Fibroblast of the conjunctiva (primary cell): ENCODE results near the gene PRPS1.
A peak's percentile ranks its signal among the peaks of the same experiment; 100 is the strongest.
"Not testable (repeated sequence)": the region's sequence is repeated elsewhere in the genome, so short reads cannot be mapped to it uniquely, and the experiment has no call there.

Source experiments
- DNase-seq: peaks from one replicate; pipeline ENCODE4 v3.0.0-alpha.2; 2010; ENCODE audit warnings: low read depth

Gene PRPS1

DNA sequence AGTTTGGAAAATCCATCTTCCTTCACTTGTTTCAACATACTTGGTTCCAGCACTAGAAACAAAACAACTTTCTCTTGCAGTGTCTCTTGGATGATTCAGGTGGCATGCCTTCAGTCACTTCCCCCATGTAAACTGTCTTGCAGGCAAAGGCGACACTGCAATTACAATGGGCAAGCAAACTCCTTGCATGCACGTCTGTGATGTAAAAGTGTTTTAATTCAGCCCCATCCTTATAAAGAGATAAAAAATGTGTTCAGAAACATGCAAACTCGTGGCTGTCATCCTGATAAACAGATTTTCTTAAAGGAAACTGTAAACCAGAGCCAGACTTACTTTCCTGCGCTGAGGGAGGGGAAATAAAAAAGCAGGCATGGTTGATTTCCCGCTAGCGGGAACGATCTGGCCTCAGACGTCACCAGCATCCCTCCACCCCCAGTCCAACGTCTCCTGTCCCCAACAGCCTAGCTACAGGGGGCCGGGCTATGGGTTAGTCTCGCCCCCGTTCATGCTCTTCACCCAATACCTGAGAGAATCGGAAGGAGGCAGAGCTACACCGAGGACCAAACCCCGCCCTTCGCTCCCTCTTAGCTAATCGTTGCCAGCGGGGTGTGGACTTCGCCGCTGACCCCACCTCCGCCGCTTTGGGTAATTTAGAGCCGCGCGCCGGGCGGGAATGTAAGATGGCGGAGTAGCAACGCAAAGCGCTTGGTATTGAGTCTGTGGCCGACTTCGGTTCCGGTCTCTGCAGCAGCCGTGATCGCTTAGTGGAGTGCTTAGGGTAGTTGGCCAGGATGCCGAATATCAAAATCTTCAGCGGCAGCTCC, at the start of gene PRPS1:
TSS of gene PRPS1 (plus strand) at position 673 of the 824 bp plus-strand sequence. CDS start at position 792, 119 bp downstream.
- peak; percentile 89 for DNase-seq

DNA sequence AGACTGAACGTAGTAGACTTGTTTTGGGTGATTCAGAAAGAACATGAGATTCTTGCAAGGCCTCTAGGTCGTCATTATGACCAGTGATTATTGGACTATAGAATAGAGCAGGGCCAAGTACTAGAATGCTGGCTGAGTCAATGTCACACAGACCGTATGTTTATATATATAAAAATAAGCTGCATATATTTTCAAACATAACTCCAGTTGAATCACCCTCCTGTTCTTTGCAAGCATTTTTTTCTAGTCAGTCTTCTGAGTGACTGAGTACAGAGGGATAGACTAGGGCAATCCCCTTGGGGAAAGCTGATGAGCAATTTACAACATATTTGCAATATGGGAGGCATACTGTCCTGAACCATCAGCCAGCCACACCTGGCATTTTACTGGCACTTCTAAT, 48.4 kb upstream of the PRPS1 start:
- DNase-seq, result no peak

DNA sequence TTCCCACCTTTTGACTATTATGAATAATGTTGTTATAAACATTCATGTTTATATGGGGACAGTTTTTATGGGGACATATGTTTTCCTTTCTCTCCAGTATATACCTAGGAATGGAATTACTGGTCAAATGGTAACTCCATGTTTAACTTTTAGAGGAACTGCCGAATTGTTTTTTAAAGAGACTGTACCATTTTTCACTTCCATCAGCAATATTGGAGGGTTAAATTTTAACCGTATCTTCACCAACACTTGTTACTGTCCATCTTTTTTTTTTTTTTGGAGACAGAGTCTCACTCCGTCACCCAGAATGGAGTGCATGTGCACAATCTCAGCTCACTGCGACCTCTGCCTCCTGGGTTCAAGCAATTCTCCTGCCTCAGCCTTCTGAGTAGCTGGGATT, 46.4 kb upstream of the PRPS1 start:
- DNase-seq, result no peak

DNA sequence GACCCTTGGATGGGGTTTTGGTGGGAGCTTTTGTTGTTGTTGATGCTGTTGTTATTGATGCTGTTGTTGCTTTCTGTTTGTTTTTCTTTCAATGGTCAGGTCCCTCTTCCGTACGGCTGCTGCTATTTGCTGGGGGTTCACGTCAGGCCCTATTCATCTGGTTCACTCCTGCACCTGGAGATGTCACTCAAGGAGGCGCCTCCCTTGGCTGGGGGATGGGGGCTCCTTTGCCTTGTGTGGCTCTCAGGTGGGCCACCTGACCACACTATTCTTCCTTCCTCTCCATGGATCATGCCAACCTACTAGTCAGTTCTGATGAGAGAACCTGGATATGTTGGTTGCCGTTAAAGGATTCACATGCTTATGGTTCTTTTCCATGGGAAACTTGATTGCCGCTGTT, 39.1 kb upstream of the PRPS1 start:
- no peak for DNase-seq

DNA sequence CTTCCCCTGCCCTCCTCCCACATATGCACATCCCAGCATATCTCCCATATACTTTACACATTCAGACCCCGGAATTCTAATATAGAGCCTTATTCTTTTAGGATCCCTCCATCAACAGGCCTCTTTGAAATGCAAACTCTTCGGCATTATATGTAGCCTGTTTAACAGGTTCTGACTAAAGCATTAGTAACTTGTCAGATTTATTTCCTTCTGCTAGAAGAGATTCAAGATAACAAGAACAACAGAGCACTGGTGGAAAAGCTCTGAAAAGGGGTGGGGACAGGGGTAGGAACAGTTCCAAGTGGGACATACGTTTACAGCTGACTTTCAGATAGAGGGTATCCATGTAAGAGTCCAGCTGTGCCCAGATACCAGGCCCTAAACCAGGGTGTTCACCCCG, 31.7 kb upstream of the PRPS1 start:
- DNase-seq, result no peak

DNA sequence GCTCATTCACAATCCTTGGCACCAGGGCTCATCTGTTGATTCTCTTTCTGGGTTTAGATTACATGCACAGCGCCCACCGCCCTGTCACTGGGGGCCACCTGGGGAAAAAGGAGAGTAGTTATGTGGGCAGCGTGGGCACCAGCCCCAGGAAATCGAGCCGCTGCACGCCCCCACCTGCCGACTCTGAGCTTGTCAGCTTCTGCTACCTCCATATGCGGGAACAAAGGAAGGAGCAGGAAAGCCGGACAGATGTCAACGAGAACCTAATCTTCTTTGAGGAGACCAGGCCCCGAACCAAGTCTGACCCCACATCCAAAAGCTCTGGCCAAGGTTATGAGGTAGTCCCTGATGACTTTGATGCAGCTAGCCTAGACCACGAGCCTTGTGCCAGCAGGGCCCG, 31.0 kb upstream of the PRPS1 start:
- no peak for DNase-seq

DNA sequence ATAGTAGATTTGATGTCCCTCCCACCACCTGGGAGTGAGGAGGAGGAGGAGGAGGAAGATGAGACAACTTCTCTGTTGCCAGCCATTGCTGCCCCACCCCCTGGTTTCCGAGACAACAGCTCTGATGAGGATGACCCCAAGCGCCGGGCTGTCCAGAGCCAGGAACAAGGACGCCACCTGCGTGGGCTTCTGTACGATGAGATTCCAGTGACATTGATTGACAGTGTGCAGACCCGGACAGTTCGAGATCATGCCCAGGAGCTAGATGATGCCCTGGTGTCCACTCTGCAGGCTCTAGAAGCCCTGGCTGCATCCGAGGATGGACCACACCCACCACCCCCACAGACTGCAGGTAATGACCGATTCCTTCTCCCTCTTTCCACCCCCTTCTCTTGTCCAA, 30.5 kb upstream of the PRPS1 start:
- no peak for DNase-seq

DNA sequence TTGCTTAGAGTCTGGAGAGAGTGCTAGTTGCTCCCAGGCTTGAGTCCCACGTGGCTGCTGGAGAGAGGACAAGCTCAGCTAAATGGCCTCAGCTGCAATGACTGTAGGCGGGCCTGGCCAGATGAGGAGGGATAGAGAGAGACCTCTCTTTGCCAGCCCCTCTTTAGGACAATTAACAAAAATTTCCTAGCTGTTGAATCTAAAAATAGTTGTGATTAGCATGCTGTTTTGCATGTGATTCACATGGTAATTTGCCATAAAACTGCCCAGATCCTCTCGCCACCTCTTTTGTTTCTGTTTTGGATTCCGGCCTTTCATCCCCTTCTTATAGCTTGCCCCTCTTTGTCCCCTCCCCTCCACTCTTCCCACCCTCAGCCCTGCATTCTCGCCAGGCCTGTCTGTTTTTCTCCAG, 28.9 kb upstream of the PRPS1 start:
- DNase-seq, result no peak

DNA sequence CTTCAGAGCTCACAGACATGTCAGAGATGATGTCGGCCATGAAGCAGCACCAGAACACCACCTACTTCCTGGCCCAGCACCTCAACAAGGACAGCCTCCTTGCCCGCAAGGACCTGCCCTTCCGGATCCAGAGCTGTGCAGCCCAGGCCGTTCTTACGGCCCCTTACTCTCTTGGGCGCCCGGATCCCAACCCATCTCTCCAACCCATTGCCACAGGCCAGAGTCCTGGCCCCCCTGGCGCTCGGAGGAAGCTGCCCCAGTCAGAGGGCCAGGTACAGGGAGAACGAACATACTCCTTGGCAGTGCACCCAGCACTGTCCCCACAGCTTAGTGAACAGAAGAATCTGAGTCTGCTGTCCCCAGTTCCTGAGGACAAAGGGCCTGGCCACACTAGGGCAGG, 27.9 kb upstream of the PRPS1 start:
- no peak for DNase-seq

DNA sequence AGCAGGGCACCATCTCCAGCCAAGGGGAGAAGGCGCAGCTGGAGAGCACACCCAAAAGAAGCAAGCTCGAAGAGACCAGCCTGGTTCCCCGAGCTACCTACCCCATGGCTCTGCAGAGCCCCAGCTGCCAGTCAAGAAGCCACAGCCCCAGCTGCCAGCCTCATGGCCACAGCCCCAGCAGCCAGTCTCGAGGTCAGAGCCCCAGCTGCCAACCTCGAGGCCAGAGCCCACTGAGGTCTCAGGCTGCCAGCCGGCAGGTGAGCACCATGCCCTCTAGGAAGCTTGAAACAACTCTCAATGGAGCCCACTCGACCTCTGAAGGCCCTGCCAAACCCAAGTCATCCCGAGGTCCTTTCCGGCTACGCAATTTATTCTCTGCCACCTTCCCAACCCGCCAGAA, 27.0 kb upstream of the PRPS1 start:
- DNase-seq, result no peak

DNA sequence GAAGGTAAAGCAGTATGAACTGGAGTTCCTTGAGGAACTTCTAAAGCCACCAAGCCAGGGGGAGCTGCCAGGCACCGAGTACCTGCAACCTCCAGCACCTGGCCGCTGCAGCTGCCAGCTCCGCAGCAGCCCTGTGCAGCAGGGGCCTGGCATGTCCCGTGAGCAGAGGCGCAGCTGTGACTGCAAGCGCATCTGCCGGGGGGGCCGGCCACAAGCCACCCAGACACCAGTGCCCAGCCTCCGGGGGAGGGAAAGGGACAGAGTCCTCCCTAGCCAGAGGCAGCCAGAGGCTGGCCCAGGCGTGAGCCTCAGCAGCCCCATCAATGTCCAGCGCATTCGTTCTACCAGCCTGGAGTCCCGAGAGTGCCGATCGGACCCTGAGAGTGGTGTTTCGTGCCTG, 26.6 kb upstream of the PRPS1 start:
- DNase-seq, result no peak

DNA sequence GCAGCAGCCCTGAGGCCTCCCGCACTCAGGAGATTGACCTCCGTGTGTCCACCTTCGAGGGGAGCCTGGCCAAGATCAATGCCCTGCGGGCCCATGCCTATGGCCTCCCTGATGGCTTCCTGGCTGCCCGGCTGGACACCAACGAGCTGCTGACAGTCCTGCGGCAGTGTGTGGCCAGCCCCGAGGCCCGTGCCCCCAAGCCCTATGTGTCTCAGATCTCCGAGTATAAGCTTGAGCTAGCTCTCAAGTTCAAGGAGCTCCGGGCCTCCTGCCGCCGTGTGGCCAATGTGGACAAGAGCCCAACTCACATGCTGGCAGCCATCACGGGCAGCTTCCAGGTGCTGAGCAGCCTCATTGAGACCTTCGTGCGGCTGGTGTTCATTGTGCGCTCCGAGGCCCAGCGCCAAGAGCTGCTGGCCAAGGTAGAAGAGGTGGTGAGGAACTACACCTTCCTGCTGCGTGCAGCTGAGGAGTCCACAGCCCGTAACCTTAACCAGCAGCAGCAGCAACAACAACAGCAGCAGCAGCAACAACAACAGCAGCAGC, 25.5 kb upstream of the PRPS1 start:
- DNase-seq, result no peak

DNA sequence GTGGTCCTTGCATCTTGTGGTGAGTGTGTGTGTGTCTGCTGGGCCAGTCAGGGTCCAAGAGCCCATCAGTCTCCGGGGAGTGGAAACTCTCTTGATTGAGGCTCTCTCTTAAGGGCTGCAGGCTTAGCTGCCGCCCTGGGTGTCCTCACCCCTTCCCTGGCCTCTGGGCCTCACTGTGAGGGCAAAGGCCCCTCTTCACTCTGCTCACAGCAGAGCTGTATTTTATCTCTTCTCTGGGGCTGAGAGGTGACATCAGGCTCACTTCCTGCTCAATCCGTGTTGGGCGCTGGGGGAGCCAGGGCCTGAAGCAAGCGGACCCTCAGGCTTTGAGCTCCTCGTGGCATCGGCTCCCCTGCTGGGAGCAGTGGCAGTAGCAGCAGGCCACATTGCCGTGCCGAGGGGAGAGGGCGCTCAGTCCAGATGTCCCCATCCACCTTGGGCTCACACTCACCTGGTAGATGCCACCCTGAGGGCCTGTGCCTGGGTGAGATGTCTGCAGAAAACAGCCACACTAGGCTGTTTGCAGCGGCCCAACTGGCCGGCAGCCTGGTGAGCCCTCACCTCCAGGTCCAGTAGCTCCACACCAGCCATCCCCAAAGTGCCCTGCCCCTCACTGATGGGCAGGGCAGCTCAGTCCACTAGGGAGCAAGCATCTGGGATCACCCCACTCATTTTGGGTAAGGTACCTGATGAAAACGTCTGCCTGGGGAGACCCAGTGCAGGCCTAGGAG, 24.7 kb upstream of the PRPS1 start:
- DNase-seq, result no peak

DNA sequence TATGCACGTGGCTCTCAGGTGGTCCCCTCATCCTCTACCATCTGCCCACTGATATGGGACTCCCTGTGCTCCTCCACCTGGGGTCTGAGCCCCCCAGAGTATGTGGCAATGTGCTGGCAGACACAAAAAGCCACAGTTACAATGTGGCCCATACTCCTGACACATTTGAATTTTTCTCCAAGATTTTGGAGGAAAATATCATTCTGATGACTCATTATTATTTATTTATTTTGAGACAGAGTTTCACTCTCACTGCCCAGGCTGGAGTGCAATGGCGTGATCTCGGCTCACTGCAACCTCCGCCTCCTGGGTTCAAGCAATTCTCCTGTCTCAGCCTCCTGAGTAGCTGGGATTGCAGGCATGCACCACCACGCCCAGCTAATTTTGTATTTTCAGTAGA, 19.2 kb upstream of the PRPS1 start:
- not testable (repeated sequence) for DNase-seq

DNA sequence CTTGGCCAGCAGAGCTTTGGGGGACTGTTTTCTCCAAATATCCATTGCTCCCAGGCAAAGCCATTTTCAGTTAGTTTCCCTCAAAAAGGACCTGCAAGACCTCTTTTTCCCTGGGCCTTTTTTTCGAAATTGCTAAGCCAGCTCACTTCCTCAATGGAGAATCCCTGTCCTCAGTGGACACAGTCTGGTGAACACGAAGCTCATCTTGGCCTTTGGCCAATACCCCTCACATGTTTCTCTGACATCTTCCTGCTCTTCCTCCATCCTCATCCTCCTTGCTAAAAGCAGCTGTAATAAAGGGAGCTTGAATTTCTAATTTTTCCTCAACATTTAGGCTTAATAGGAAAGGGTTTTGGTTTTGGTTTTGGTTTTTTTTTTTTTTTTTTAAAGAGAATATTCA, 17.6 kb upstream of the PRPS1 start:
- no peak for DNase-seq

DNA sequence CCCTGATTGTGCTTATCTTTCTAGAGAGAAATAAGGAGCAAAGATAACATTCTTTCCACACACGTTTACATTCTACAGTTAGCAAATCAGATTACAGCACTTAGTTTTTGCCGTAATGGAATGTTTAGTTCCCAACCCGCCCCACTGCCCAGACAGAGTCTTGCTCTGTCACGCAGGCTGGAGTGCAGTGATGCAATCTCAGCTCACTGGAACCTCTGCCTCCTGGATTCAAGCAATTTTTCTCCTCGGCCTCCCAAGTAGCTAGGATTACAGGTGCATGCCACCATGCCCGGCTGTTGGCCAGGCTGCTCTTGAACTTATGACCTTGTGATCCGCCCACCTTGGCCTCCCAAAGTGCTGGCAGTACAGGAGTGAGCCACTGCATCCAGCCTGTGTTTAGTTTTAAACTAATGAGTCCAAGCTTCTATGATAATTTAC, 8.4 kb upstream of the PRPS1 start:
- DNase-seq, result no peak

DNA sequence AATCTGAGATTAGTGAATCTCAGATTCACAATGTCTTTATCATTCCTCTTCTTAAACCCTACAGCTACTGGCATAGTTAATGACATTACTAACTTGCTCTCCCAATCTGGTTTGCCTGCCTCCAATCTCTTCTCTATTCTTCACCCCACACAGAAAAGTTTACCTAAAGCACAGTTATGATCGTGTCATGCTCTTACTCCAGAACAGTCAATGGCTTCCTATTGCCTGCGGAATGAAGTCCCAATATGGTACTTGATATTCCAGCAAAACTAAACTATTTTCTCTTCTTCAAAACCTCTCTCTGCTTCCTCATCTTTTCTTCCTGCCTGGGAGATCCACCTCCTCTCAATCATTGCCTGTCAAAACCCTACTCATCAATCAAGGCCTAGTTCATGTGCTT, 3.4 kb upstream of the PRPS1 start:
- no peak for DNase-seq

DNA sequence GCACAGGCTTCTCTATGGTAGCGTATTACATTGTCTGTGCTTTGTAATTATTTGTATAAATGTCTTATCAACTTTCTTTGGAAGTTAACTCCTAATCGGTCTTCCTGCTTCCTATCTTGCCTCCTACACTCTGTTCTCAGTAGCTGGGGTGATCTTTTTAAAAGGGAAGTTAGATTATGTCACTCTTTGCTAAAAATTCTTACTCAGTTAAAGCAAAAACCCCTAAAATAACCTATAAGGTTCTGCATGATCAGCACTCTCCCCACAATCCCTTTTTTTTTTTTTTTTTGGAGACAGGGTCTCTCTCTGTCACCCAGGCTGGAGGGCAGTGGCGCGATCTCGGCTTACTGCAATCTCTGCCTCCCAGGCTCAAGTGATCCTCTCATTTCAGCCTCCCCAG, 2.6 kb upstream of the PRPS1 start:
- DNase-seq, result no peak

DNA sequence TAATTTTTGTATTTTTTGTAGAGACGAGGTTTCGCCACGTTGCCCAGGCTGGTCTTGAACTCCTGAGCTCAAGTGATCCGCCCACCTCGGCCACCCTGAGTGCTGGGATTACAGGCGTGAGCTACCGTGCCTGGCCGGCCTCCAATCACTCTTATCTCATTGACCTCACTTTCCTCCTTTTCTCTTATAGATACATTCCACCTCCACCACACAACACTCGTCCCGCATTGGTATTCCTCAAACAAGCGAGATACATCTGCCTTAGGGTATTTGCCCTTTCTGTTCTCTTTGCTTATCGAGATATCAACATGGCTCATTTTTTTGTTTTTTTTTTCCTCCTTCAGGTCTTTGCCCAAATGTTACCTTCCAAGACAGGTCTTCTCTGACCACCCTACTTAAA, 1.8 kb upstream of the PRPS1 start:
- DNase-seq, result no peak

DNA sequence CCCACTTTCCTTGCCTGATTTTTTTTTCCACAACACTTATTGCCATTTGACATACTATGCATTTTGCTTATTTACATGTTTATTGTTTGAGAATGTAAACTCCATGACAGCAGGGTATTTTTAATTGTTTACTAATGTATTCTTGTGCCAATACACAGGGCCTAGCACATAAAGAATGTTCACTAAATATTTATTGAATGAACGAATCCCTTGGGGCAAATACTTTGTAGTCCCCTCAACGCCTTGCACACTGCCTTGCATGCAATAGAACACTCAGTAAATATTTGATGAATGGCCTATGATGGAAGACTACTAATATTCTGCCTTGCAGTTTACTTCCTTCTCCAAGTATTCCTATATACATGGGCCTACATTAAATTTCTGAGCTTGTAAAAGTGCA, 1.4 kb upstream of the PRPS1 start:
- DNase-seq, result no peak

DNA sequence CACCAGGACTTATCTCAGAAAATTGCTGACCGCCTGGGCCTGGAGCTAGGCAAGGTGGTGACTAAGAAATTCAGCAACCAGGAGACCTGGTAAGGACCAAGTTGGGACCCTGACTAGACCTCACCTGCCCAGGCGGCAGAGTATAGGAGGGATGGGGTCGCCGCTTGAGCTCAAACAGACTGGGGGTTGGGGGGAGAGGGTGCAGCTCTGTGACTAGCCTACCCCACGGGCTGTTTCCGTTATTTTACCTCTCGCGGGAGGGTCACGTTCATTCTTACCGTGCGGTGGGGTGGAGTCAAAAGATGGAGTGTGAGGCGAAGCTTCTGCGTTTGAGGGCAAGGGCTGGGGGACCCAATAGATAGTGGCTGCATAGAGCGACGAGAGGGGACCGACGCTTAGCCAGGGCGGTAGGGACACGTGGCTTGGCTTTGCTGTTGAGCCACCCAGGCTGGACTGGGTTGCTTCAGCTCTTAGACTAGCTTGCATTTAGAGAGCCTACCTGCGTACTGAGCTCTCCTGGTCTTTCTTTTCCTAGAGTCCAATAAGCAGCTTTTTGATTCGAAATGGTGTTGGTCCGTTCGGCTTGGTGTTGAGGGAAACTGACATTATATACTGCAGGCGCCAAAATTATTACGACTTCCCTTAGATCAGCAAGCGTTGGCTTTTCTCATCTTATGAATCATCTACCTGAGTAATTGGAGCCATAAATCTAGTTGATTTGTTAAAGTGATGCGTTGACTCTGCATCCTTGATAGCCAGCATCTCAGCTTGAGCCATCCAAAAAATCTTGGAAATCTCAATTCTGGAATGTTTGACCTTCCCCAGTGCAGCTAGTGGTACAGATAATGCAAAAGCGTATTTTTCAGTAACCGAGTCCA, 591 bp downstream of the PRPS1 start:
- DNase-seq, result no peak

DNA sequence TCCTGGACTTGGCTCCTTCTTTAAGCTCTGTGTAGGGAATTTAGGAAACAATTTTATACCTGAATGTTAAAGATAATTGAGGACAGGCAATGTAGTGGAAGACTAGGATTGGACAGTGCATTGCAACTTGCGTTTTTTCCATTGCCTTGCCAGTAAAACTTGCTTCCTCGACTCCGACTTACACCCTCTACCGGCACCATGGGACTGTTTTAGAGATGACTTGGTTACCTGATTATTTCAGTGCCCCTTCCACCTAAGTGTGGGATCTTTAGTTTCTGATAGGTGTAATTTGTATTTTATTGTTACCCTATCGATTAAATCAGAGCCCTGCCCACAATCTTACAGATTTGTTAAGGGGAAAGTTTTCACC, 1.2 kb downstream of the PRPS1 start:
- peak; percentile 17 for DNase-seq
